Measurements from ENCODE around the gene LRRIQ1.
A peak's percentile ranks its signal among the peaks of the same experiment; 100 is the strongest.
"Not testable (repeated sequence)": the region's sequence is repeated elsewhere in the genome, so short reads cannot be mapped to it uniquely, and the experiment has no call there.

The LRRIQ1 gene

DNA sequence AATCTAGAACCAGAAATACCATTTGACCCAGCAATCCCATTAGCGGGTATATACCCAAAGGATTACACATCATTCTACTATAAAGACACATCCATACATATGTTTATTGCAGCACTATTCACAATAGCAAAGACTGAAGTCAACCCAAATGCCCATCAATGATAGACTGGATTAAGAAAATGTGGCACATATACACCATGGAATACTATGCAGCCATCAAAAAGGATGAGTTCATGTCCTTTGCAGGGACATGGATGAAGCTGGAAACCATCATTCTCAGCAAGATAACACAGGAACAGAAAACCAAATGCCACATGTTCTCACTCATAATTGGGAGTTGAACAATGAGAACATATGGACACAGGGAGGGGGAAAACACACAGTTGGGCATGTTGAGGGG is 188.2 kb downstream of the LRRIQ1 start:
- DNase-seq, result not testable (repeated sequence)

DNA sequence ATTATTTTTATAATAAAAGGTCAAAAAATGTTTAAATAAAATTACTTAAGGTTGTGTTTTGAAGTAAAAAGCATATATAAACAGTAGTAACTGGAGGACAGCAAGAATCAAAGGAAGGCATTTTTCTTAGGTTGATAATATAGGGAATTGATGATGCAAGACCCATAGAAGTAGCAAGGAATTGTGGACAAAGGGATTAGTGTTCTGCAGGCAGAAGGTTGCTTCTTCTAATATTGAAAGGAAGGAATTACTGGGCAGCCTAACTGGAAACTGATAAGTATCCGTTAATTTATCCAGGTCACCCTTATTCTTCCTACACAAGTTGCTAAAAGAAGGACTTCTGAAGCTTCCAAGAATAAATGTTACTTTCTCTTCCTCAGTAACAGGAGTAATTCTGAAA is 189.3 kb downstream of the LRRIQ1 start:
- no peak for DNase-seq

DNA sequence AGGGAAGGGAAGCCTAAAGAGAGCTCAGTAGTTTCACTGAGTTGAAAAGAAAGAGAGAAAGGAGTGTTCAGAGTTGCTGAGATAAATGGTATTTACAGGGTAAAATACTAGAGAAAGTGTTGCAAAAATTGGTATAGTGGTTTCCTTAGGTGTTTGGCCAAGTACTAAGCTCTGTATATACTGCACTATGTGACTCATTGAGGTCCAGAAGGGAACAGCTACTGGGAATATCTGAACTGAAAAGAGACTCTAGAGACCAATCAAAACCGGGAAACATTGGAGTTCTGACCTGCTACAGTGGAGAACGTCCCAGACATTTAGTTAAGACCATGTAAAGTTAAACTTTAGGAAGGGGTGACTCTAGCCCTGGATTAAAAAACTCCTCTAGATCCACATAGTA is 201.2 kb downstream of the LRRIQ1 start:
- no peak for DNase-seq

DNA sequence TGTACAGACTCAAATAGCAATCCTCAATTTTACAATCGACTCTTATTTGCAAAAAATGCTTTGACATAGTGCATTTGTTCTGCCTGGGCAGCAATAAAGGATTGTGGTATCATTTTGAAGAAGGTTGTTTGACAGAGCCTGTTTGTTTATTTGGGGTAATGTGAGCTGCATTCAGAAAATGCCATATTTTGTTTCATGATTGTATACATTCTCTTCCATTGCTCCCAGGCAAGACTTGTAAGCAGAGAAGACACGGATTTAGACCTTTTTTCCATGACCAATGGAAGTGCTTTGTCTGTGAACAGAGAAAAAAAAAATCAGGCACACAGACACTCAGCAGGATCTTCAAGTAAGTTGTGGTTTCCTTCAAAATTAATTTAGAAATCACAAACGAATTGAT is 208.4 kb downstream of the LRRIQ1 start:
- no peak for DNase-seq

DNA sequence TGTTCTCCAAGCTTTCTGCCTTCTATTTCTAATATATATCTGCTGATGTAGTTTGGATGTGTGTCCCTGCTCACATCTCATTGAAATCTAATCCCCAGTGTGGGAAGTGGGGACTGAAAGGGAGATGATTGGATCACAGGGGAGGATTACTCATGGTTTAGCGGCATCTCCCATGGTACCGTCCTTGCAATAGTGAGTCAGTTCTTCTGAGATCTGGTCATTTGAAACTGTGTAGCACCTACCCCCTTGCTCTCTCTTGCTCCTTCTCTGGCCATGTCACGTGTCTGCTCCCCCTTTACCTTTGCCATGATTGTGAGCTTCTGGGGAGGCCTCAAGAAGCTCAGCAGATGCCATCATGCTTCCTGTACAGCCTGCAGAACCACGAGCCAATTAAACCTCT is 217.7 kb downstream of the LRRIQ1 start:
- peak; percentile 9 for DNase-seq

DNA sequence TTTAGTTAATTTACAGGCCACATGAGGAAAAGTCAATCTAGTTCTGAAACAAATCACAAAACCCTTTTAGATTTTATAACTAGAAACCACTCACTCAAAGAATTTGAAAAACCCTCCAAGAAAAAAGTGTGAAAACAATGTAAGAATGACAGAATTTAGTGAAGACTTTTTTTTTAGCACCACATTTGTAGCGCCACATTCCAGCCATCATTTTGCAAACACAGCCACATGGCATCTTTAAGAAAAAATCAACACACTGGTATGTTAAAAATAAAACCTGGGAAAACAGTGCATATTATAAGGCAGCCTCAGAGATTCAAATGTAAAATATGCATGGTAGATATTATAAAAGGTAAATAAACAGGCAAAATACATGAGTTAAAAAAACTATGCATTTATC is 221.5 kb downstream of the LRRIQ1 start:
- DNase-seq, result no peak

DNA sequence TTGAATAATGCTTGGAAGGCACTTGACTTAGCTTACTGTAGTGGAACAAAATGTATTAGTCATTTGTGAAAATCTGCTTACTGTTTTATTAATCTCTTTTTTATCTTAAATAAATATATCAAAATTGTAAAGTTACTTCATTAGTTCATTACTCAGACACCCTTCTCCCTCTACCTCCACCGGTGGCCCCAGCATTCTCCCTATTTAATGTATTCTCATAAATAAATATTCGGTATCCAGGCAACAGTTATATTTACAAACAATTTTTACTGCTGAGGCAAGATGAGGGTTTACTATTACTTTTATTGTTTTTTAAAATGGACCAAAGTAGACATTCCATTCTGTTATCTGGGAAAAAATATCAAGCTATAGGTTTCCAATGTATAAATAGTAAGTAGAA is 224.3 kb downstream of the LRRIQ1 start:
- no peak for DNase-seq

DNA sequence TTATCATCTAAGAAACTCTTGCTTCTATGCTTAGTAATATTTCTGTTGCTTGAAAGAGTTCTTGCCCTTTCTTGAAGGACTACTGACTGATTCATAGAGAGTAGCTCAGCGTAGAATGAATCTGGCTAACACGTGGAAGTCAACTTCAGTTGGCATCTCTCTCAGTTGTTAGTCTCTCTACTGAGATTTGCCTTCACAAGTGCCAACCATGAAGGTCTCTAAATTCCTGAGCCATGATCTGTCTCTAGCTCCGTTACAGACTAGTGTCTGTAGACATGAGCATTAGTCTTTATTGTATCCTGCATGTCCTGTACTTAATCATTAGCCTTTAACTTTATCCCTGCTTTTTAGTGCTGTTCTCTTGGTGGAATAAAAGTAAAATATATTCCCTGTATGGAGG is 224.7 kb downstream of the LRRIQ1 start:
- no peak for DNase-seq

DNA sequence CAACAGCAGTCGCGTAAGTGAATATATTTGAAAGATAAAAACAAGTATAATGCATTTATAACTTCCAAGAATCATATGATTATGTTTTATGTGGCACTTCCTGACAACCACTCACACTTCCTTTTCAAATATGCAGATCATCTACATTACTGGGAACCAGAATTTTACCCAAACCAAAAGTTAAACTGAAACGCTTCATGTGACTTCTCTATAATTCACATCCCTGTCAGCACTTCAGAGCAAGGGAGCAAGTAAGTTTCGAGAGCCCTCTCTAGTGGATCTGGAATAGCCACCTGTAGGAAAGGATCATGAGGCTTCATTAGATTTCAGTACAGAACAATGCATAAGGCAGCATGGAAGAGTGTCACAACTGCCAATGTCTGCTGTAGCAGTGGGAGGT is 230.2 kb downstream of the LRRIQ1 start:
- no peak for DNase-seq

DNA sequence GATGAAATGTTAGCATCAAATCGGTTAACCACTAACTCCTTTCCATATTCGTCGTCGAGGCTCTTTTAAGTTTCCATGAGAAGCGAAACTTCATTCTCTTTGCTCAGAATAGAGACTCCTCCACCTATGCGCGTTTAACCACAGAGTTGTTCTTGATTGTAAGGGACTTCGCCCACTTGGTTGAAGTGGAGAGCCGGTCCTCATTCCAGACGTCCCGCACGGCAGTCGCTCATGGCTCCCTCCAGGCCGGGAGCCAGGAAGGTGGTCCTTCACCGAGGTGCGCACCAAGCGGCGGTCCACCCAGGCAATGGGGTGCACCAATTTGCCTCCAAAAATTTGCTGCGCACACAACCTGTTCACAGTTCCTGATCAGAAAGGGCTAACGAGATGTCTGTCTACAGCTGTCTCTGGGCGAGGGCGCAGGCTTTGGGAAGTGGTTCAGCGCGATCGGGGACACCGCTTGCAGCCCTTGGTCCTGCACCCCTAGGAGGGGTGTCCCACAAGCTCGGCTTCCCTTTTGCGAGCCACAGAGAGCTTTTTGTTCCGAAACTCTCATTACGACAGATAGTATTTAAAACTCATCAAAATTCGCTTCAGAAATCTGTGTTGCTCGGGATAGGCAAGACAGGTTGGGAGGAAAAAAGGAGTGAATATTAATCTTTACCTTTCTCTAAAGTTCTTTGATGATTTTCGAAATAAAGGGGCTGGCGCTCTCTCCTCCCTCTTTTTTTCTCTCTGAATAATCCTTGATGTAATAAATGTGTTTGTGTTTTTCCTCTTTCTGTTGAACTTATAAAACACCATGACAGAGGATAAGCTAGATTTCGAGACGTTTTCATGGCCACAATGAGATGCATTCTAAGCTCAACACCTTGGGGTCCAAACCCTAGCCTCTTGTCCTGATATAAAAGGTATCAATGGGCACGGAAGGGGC is 237.5 kb downstream of the LRRIQ1 start:
- no peak for DNase-seq

DNA sequence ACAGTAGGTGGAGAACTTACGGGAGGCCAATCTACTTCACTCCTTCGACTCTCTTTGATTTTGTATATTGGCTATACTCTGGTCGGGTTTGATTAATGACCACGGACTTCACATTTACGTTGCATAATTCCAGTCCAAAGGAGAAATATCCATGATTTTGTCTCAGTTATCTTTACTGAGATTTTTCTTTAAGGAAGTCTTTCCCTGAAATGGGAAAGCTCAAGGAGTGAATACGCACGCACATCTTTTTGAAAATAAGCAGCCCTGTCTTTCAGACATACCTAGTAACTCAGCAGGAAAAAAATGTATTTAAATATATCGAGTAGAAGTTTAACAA is 238.1 kb downstream of the LRRIQ1 start:
- no peak for DNase-seq

DNA sequence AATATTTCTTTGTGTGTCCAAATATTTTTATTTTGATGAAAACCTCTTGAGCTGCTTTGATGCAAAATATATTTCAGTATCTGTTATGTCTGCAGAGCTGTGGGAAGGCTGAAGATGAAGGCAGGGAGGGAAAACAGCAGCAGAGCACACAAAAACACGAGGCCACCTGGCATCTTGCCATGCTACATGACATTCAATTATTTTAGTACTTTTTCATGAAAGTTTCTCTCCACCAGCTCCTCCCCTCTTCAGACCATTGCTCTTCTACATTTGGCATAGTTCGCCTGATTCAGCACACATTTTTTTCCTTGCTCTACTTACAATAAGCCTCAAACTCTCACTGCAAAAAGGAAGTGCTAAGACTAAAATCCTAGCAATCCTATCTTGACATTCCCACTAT is 239.2 kb downstream of the LRRIQ1 start:
- no peak for DNase-seq

DNA sequence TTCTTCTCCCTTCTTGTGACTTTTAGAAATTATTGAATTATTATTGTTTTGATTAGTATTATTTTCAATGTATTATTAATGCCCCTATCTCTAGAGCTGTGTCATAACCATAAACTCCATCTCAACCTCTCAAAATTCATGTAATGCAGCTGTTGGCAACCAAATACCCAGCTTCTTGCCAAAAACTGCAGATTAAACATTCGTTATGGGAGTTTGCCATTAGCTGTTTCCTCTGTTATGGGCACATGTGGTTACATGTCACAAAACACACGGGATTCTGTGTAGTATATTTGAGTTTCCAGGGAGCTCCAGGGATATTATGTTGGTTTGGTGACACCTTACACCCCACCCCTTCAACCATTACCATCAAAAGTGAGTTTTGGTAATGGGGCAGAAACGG is 241.0 kb downstream of the LRRIQ1 start:
- no peak for DNase-seq

DNA sequence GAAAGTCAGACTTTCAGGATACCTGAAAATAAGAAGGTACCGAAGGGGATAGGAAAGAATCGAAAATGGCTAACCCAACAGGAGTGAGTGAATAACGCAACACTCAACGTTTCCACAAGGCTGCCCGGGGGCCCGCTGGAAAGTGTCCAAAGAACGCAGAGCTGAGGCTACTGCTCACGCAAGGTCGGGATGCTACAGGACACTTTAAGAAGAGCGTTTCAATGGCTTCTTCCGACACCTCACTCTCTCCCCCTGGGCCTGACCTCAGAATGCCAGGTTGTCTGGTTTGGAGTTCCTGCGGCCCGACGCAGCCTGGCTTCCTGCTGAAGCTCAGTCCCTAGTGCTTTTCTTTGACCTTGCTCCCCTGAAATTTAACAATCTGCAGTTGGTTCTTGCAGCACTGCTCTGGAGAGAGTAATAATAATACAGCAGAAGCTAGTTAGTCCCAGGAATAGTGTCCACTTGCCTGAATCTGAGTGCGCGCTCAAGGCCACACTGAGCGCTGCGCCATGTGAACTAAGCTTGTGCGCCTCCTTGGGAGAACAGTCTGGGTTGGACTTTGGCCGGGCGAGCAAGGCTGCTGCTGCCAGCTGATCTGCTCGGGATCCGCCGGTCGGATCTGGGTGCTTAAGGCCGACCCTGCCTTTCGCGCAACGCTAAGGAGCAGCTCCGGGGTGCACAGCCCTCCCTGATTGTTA is 241.9 kb downstream of the LRRIQ1 start:
- DNase-seq, result no peak

DNA sequence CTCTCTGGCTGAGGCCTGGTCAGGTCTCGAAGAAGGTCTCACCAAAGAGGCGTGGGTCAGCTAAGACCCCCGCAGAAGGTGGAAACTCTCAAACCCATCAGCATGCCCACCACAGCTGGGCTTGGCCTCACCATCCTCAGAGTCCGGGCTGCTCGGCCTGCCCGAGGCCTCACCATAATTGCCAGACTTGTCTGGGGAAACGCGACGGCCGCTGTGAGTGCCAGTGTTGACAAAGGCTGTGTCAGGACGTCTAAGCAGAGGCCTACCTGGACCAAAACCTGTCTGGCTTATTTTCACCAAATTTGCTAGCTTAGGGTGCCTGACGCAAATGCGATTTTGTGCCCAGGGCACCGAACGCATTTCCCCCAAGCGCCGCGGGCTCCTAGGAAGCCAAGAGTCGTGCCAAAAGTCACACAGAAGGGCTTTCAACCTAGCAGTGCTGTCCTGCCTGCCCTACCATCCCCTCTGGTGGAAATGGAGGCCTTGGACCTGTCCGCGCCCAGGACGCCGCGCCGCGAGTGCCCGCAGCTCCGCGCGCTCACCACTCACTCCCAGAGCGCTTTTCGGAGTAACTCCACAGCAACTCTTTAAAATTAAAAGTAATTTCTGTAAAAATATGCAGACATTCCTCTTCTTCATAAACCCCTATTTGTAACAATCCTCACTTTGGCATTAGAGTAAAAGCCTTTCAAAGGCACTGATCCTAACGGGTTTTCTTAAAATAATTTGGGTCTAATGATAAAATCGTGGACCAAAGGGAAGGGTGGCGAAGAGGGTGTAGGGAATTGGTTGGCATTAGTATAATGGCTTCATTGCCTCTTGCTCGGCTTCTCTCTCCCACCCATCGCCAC is 242.7 kb downstream of the LRRIQ1 start:
- no peak for DNase-seq

DNA sequence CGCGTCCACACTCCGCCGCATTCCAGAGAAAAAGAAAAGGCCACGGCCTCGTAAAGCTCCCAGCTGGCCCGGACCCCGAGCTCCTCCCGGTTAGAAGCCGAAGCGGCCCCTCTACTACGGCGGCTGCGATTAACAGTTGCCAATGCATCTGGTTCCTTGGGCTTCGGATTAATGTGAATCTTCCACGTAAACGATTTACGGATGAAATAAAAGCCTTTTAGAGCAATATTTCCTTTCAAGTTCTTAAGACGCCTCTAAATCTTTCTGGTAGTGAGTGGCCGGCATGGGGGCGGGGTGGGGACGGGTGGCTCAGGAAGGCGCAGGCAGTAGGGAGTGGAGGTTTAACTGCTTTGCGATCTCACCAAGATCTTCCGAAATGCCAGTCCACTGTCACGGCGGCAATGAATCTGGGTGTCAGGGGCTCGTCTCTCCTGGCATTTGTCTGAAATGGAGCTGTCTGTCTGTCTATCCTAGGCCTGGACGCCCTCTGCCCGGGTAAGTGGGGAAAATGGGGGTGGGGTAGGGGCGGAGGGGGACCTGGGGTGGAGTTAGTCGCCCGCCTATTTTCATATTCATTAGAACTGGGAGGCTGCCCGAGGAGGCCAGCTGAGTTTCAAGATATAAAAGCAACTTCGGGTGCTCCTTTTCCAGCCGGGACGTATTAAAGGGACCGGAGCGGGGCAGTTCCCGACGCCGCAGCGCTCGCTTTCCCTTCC is 243.5 kb downstream of the LRRIQ1 start:
- DNase-seq, result no peak

DNA sequence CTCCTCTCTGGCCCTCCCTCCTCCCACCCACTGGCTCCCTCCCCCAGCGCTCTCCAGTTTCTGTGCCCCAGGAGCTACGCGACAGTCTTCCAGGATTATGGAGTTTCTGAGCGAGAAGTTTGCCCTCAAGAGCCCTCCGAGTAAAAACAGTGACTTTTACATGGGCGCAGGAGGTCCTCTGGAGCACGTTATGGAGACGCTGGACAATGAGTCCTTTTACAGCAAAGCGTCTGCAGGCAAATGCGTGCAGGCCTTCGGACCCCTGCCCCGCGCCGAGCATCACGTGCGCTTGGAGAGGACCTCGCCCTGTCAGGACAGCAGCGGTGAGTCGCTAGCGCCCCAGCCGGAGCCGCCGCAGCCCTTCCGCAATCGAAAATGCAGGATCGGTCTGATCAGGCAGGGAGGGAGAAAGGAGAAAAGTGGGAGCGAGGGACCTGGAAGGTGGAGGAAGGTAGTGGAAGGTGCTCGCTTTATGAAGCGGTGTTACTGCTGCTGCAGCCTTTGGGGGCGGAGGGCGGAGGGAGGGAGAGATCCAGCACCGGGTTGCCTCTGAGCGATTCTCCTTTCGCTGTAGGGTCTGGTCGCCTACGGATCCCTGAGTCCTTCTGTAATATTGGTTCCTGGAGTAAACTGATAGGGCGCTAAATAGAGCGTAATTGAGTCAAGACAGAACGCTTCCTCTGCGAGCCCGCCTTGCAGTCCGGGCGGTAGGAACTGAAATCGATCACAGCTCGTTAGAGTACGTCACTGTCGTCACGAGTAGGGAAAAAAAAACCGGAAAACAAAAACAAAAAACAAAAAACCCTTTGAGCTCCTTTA is 244.2 kb downstream of the LRRIQ1 start, which contains the start of gene ALX1:
Gene ALX1, plus strand, starts transcription at position 56 of the 819 bp plus-strand sequence. Its CDS starts 42 bp downstream, at position 98.
- DNase-seq, result no peak

DNA sequence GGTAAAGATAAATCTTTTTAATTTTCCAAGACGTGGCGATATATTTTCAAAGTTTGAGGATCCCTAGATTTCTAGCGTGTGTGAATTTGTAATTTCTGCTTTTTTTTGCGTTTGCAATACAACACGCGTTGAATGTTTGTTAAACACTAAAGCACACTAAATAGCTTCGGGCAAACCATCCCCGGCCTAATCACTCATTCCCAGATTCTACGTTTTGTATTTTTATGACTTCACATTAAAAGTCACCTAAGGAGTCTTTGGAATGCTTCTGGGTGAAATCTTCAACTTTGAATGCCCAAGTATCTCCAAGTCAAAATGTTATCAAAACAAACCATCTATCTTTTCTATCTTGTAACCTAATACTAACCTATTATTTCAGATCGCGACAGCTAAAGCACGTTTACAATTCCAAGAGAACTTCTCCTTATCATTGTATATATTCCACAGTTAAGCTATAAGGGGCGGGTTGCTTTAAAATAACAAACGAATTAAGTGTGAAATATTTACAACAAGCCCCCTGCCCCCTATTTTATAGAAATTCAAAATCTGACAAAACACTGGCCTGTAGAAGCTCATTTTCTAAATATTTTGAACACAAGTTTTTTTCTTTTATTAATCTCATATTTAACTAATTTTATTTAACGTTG is 245.0 kb downstream of the LRRIQ1 start:
- no peak for DNase-seq

DNA sequence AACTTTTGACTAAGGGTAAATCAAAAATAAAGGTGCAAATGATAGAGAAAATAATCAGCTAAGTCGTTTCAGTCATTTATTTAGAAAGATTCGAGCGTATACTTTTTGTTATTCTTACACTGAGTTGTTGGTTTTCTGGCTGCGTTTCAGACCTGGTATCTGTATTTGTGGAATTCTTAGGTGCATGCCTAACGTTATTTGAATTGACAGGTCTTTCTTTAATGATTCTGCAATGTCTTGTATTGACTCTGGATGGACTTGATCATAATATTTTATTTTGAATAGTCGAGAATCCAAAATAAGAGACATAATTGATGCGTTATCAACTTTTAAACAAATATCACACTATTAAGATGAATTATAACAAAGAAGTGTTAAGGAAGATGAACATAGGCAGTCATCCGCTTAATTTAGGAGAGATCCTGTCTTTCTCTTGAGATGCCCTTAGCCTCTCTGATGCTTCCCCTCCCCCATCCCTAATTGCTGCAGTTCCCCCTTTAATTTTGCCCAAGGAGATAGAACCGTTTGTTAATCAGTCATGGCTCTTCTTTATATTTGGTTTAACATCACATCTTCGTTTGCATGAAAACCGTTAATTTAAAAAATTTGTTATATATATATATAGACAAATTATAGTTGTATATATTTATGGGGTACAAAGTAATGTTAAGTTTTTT is 245.6 kb downstream of the LRRIQ1 start:
- no peak for DNase-seq

DNA sequence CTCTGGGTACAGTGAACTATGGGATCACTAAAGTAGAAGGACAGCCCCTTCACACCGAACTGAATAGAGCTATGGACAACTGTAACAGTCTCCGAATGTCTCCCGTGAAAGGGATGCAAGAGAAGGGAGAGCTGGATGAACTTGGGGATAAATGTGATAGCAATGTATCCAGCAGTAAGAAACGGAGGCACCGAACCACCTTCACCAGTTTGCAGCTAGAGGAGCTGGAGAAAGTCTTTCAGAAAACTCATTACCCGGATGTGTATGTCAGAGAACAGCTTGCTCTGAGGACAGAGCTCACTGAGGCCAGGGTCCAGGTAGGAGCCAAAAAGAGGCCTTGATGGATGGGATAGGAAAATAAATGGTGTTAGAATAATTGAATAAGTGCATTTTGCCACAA is 247.4 kb downstream of the LRRIQ1 start:
- DNase-seq, result no peak
